OCI-LY3 (cell line): ENCODE measurements around the gene RAX2.

ENCODE experiments used
- EZH2phosphoT487 ChIP-seq: fragments of 200-600 bp; shearing (Covaris generic); IDR thresholded peaks from 2 replicates; pipeline ENCODE4 v1.6.1; 2018; ENCODE audit warnings: antibody characterized with exemption, mixed run types, low read depth
- TF ChIP-seq, protein P1 (sequence below): fragments of 200-600, 300-600 bp; sonication (generic); IDR thresholded peaks from 2 replicates; pipeline ENCODE4 v1.5.1; 2014; ENCODE audit warnings: antibody characterized with exemption, low read length, low read depth

DNA sequence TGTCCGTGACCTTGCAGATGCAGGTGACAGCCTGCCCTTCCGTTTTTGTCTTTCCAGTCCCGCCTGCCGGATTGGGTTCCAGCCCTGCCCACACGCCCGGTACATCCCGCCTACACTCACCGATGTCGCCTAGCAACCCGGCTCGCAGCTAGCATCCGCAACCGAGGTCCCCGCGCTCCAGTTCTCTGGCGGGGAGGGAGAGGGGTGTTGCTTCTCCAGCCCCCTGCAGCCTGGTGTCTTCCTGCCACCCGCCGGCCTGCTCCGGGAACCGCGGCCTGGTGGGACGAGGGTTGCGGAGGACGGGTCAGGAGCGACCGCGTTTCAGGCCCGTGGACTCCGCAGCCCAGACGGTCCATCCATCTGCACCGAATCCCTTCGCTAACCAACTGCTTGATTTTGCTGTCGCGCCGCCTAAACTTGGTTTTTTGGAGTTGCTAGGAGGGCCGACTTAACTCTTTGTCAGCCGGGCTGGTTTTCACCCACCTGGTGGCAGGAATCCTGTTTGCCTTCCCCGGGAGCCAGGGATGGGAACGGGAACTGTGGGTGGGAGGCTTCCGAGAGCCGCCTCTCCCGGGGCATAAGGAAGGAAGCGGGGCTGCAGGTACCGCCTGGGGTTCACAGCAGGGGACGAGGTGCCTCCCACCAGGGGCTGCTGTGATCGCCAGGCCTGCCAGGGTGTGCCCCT lies 29.5 kb upstream of the RAX2 start:
- TF ChIP-seq, protein P1, sequence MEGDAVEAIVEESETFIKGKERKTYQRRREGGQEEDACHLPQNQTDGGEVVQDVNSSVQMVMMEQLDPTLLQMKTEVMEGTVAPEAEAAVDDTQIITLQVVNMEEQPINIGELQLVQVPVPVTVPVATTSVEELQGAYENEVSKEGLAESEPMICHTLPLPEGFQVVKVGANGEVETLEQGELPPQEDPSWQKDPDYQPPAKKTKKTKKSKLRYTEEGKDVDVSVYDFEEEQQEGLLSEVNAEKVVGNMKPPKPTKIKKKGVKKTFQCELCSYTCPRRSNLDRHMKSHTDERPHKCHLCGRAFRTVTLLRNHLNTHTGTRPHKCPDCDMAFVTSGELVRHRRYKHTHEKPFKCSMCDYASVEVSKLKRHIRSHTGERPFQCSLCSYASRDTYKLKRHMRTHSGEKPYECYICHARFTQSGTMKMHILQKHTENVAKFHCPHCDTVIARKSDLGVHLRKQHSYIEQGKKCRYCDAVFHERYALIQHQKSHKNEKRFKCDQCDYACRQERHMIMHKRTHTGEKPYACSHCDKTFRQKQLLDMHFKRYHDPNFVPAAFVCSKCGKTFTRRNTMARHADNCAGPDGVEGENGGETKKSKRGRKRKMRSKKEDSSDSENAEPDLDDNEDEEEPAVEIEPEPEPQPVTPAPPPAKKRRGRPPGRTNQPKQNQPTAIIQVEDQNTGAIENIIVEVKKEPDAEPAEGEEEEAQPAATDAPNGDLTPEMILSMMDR: no peak
- no peak for TF ChIP-seq EZH2phosphoT487
